ENCODE data around the gene DMD. TPM values are rescaled to one million over a fixed set of nuclear protein-coding genes. Genes with fewer than 3 reads are reported as not detected.
A peak's percentile ranks its signal among the peaks of the same experiment; 100 is the strongest.

The DMD gene
- total RNA-seq, 3 donors from 2014 or later (not counting 1 experiment from before 2014, with no cell fraction given) = not detected

DNA sequence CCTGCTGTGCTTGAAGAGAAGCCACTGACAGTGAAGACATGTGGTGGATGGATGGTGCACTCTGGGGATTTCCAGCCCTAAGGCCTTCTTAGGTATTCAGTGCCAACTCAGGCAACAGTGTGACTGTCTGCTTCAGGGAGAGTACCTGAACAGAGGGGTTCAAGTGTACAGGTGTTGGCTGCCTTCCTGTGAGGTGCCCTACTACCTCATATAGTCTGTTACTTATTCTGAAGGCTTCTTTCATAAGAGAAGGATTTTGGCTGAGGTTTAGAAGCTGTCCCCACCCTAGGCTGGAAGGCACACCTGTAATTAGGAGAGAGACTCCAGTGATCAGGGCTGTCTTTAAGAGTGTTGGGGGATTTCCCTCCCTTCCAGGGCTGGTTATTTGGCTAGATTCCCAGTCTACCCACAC is 2141.3 kb downstream of the DMD start:
- no peak overlapping the region for H3K4me3 Mint-ChIP-seq
- H3K27ac Mint-ChIP-seq = no peak overlapping the region
- Histone ChIP-seq H3K36me3 (ENCODE audit: control insufficient read depth, insufficient read depth, low read length) (no peaks in the 10 kb centered on the region), H3K4me1 (ENCODE audit: control insufficient read depth, insufficient read depth, low read length) (no peaks in the 10 kb centered on the region), H3K4me3 (ENCODE audit: low read length) (no peak overlapping the region), H3K27ac (ENCODE audit: low read length) (no peak overlapping the region), H3K9me3 (ENCODE audit: control insufficient read depth, insufficient read depth, low read length) (no peaks in the 10 kb centered on the region), H3K27me3 (ENCODE audit: control insufficient read depth, insufficient read depth, low read length) (no peaks in the 10 kb centered on the region)
- H3K36me3 Mint-ChIP-seq = no peaks in the 10 kb centered on the region
- intact Hi-C loops (cut with micrococcal nuclease) = no loop called here
- no peaks in the 10 kb centered on the region for H3K27me3 Mint-ChIP-seq (ENCODE audit: low read depth in 2 of 2)
- DNase-seq (peak in 1 of 2 donors; percentile 5), ATAC-seq (no peak)
- H3K4me1 Mint-ChIP-seq = no peaks in the 10 kb centered on the region
- H3K9me3 Mint-ChIP-seq = peaks cover 6 to 7% of the 10 kb centered on the region in 2 donors
- TF ChIP-seq, protein P1, sequence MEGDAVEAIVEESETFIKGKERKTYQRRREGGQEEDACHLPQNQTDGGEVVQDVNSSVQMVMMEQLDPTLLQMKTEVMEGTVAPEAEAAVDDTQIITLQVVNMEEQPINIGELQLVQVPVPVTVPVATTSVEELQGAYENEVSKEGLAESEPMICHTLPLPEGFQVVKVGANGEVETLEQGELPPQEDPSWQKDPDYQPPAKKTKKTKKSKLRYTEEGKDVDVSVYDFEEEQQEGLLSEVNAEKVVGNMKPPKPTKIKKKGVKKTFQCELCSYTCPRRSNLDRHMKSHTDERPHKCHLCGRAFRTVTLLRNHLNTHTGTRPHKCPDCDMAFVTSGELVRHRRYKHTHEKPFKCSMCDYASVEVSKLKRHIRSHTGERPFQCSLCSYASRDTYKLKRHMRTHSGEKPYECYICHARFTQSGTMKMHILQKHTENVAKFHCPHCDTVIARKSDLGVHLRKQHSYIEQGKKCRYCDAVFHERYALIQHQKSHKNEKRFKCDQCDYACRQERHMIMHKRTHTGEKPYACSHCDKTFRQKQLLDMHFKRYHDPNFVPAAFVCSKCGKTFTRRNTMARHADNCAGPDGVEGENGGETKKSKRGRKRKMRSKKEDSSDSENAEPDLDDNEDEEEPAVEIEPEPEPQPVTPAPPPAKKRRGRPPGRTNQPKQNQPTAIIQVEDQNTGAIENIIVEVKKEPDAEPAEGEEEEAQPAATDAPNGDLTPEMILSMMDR (IDR thresholded peaks at IDR 0.05) = no peak

Data from natural killer cell (primary cell).